Heart right ventricle (tissue), 16 donors: ENCODE measurements around the gene MAGI2. TPM values are rescaled to one million over a fixed set of nuclear protein-coding genes. Genes with fewer than 3 reads are reported as not detected.

Experiments used
- ATAC-seq, 8 donors: fragments of 200-7000 bp; cut with Tn5 transposase; one replicate each; pipeline ENCODE4 v1.9.1; 2020; ENCODE audit warnings: mild to moderate bottlenecking in 8 of 8, moderate library complexity in 8 of 8, moderate number of reproducible peaks in 1 of 8
- DNase-seq, 2 donors: peaks; one replicate each; pipeline ENCODE4 v3.0.0-alpha.2; 2020
- H3K27ac ChIP-seq, 10 donors: fragments of 200-600 bp; sonication (generic) in 2 of 10; one replicate each; pipeline versions ENCODE4 v1.5.0 to v1.8.0; 2020 to 2022; ENCODE audit warnings: mild to moderate bottlenecking in 3 of 10
- H3K27me3 ChIP-seq, 7 donors: fragments of 200-600 bp; one replicate each; pipeline ENCODE4 v1.8.0; 2021 to 2022; ENCODE audit warnings: mild to moderate bottlenecking in 2 of 7
- H3K36me3 ChIP-seq, 9 donors: fragments of 200-600 bp; sonication (generic) in 1 of 9; one replicate each; pipeline versions ENCODE4 v1.5.0 to v1.8.0; 2020 to 2022; ENCODE audit warnings: mild to moderate bottlenecking in 2 of 9
- H3K4me1 ChIP-seq, 9 donors: fragments of 200-600 bp; sonication (generic) in 1 of 9; one replicate each; pipeline versions ENCODE4 v1.5.0 to v1.8.0; 2020 to 2022; ENCODE audit warnings: mild to moderate bottlenecking in 4 of 9
- H3K4me3 ChIP-seq, 10 donors: fragments of 200-600 bp; sonication (generic) in 2 of 10; one replicate each; pipeline versions ENCODE4 v1.5.0 to v1.8.0; 2020 to 2022; ENCODE audit warnings: mild to moderate bottlenecking in 7 of 10, moderate library complexity in 2 of 10
- H3K9me3 ChIP-seq, 11 donors: fragments of 200-600 bp in 10 of 11; sonication (generic) in 2 of 11; one replicate each; pipeline versions ENCODE4 v1.5.0 to v1.8.0; 2013 to 2022; ENCODE audit warnings: mild to moderate bottlenecking in 2 of 11, control low read depth in 1 of 11, moderate library complexity in 1 of 11
- WGBS, 2 donors: extraction: QIAGEN DNeasy Blood & Tissue Kit; methylation state at CpG; one replicate each; pipeline ENCODE4 v1.1.7; 2013; ENCODE audit warnings: inconsistent platforms in 1 of 2; 5-methylcytosine and 5-hydroxymethylcytosine counted together
- intact Hi-C, 10 donors: fragments of 100-400 bp; cut with DNase I; formaldehyde crosslinking; loops; one replicate each; pipeline versions ENCODE4 v1.11.1 to v1.14.2; 2022
- polyA plus RNA-seq, 2 donors: library from polyadenylated mRNA; stranded (reverse); fragments of 200-250 nt; gene quantifications; one replicate each; pipeline ENCODE4 v1.2.3, GENCODE V29; 2013
- total RNA-seq, 10 donors: library from RNA; stranded (reverse); fragmentation: NEBNext Ultra II Directional in 3 of 10; extraction: Animal tissue kit (Norgen Biotek cat#: 25700) in 3 of 10; gene quantifications; one replicate each; pipeline versions ENCODE4 v1.2.1 to v1.2.4, GENCODE V29; 2021 to 2023
- TF ChIP-seq, protein P1 (sequence below), 9 donors: fragments of 200-600 bp; sonication (generic) in 2 of 9; IDR thresholded peaks; one replicate each; pipeline versions ENCODE4 v1.5.0 to v1.8.0; 2021 to 2022; ENCODE audit warnings: antibody characterized with exemption in 9 of 9, mild to moderate bottlenecking in 5 of 9, moderate library complexity in 1 of 9
- donor health status: Arrhythmogenic right ventricular cardiomyopathy.
- donor health status: ischemic (EF 13 %, LVEDD 7.1; RV severe dilation, severe dysfunction).
- donor health status: healthy with polysubstance abuse.
- donor health status: DM: no; HTN: yes; CAD: no.
- donor health status: DM: no; HTN: no; CAD: no.
- donor health status: ischemic (EF 25% LVEDD 6.9; RV normal size, moderate dysfunction).
- donor health status: ischemic (EF 25% LVEDD 5.7; RV mildly dilated, moderate dysfunction).
- donor health status: healthy.
- donor health status: DM: yes; HTN: yes; CAD: no.
- donor health status: Ischemic cardiomyopathy.
- donor health status: ischemic (EF 35%, LVEDD 5.7; RV mildly dilated, moderate dysfunction).
- donor health status: nonischemic (EF 11% LVEDD 7.7; RV severe dilation, severe dysfunction).
- donor health status: DM: yes; HTN: yes; CAD: no.
- donor health status: PGD.
- donor health status: ischemic (EF 29% LVEDD 5.4; RV normal size, mild dysfunction).
- donor health status: nonischemic (EF 23%, LVEDD 6.1; RV moderate dilation, normal function).

MAGI2 gene
- total and polyA plus RNA-seq, 12 donors: 0.83 to 6.0 (median 4.1) TPM

DNA sequence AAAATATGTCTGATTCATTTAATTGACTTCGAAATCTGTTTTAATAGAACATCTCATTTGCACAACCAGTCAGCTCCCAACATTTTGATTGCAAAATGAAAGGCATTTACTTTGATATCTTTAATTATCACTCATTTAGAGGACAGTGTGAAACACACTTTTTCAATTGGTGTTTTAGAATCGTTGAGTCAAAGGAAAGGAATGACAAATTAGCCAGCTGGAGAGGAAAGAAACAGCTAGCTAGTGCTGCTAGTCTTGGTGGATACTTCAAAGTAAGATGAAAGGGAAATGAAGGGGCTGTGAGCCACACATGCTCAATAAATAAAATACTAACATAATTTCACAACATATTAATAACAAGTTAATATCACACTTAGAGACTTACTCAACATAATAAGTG, 1084.7 kb downstream of the MAGI2 start:
- 57 to 60% methylated on average over 2 of the region's 2 CpGs for WGBS, 2 donors
- DNase-seq: no peak
- no peak overlapping the region for H3K4me3 ChIP-seq
- intact Hi-C loops: no loop called here
- H3K9me3 ChIP-seq: no peaks in the 10 kb centered on the region
- no peak overlapping the region for H3K27ac ChIP-seq
- no peaks in the 10 kb centered on the region for H3K36me3 ChIP-seq
- no peaks in the 10 kb centered on the region for H3K27me3 ChIP-seq
- TF ChIP-seq, protein P1, sequence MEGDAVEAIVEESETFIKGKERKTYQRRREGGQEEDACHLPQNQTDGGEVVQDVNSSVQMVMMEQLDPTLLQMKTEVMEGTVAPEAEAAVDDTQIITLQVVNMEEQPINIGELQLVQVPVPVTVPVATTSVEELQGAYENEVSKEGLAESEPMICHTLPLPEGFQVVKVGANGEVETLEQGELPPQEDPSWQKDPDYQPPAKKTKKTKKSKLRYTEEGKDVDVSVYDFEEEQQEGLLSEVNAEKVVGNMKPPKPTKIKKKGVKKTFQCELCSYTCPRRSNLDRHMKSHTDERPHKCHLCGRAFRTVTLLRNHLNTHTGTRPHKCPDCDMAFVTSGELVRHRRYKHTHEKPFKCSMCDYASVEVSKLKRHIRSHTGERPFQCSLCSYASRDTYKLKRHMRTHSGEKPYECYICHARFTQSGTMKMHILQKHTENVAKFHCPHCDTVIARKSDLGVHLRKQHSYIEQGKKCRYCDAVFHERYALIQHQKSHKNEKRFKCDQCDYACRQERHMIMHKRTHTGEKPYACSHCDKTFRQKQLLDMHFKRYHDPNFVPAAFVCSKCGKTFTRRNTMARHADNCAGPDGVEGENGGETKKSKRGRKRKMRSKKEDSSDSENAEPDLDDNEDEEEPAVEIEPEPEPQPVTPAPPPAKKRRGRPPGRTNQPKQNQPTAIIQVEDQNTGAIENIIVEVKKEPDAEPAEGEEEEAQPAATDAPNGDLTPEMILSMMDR (IDR thresholded peaks at IDR 0.05): no peak
- no peak for ATAC-seq
- H3K4me1 ChIP-seq: no peaks in the 10 kb centered on the region

DNA sequence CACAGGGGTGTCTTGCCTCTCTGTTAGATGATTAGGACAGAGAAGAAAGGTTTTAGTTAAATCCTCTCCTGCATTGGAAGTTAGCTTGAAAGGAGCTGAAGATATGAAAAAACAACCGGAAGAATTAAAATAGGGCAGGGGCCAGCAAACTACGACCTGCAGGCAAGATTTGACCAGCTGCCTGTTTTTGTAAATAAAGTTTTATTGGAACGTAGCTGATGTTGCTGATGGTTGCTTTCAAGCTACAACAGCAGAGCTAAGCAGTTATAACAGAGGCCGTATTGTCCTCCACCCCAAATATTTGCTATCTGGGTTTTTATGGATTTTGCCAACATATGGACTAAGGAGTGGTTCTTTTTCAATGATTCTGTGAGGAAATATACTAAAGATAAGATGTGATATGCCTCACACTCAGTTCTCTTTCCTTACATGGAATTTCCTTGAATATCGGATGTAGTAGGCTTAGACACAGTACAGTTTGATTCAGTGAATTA, 1086.1 kb downstream of the MAGI2 start:
- Histone ChIP-seq H3K4me3 (no peak overlapping the region), H3K27ac (no peak overlapping the region), H3K27me3 (no peaks in the 10 kb centered on the region), H3K4me1 (no peaks in the 10 kb centered on the region), H3K9me3 (no peaks in the 10 kb centered on the region), H3K36me3 (no peaks in the 10 kb centered on the region)
- intact Hi-C loops: no loop called here
- ATAC-seq: no peak
- DNase-seq: no peak
- 86 to 90% methylated on average over 5 of the region's 5 CpGs for WGBS, 2 donors
- TF ChIP-seq, protein P1 (IDR thresholded peaks at IDR 0.05): no peak

DNA sequence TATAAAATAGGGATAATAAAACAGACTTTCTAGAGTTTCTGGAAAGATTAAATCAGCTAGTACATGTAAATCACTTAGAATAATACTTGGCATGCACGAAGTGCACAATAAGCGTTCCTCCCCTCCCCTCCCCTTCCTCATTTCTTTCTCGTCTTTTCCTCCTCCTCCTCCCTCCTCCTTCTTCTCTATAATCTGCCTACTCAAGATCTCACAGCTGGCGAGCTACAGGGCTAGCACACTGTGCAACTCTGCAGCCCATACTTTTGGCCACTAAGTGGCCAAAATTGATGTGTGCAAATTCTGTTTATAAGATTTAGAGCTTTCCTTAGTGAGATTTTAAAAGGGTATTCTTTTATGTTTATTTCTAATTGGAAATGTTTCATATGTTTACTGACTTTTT, 1089.6 kb downstream of the MAGI2 start:
- Histone ChIP-seq H3K4me3 (no peak overlapping the region), H3K4me1 (no peaks in the 10 kb centered on the region), H3K27me3 (no peaks in the 10 kb centered on the region), H3K36me3 (no peaks in the 10 kb centered on the region), H3K27ac (no peak overlapping the region), H3K9me3 (no peaks in the 10 kb centered on the region)
- intact Hi-C loops: no loop called here
- 62 to 65% methylated on average over 4 of the region's 4 CpGs for WGBS, 2 donors
- no peak for ATAC-seq
- DNase-seq: no peak
- TF ChIP-seq, protein P1 (IDR thresholded peaks at IDR 0.05): no peak

DNA sequence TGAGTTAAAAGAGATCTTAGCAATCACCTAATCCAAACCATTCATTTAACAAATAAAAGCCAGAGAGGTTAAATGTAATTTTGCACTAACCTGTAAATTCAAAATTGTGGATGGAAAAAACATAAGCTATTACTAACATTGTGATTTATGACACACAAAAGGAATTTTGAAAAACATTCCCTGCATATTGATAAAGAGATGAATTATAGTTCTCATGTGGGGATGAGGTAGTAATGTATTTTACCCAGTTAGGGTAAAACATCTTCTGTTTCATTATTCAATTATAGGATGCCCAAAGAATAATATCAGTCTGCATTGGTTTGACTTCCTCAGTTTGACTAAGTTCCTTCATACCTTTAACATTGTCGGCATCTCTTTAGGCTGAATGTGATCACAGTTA, 1093.6 kb downstream of the MAGI2 start:
- ATAC-seq: no peak
- WGBS, 2 donors: 95 to 98% methylated on average over 1 of the region's 1 CpG
- no peaks in the 10 kb centered on the region for H3K9me3 ChIP-seq
- TF ChIP-seq, protein P1 (IDR thresholded peaks at IDR 0.05): no peak
- H3K27ac ChIP-seq: no peak overlapping the region
- no peaks in the 10 kb centered on the region for H3K4me1 ChIP-seq
- intact Hi-C loops: no loop called here
- H3K4me3 ChIP-seq: no peak overlapping the region
- no peaks in the 10 kb centered on the region for H3K27me3 ChIP-seq
- no peaks in the 10 kb centered on the region for H3K36me3 ChIP-seq
- DNase-seq: no peak
